ENCODE data around the gene ARRDC4.

ARRDC4 gene

DNA sequence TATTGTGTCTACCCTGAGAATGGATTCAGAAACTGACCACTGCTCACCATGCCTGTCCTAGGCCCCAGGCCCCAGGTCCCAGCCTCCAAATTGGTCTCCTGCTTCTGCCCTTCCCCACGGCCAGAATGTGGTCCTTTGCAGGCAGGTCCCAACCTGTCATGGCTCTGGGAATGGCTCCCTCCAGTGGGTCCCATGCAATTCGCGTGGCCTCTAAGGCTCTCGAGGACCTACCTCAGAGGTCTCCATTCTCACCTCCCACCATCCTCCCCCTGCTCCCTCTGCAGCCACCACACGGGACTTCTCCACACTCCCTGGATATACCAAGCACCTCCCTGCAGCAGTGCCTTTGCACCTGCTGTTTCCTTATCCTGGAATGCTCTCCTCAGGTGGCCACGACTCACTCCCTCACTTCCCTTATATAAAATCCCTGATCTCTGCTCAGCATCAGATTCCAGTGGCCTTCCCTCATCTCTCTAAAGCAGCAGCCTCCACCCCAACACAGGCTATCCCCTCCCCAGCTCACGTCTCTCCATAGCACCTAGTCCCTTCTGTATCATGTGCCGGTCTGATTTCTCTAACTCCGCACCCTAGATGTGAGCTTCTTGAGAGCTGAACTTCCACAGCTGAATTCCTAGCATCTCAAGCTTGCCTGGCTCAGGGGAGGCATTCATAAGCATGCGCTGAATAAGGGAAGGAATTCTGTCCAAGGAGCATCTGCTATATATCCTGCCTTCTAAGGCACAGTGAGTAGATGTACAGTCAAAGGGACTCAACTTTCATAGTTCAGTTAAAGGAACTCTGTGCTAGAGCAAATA is 56.9 kb downstream of the ARRDC4 start:
- Histone ChIP-seq H3K36me3 (ENCODE audit: control insufficient read depth in 1 of 2, insufficient read depth in 2 of 2, low read length in 2 of 2) (no peaks in the 10 kb centered on the region), H3K4me1 (ENCODE audit: control insufficient read depth in 1 of 2, insufficient read depth in 2 of 2, low read length in 2 of 2) (no peaks in the 10 kb centered on the region), H3K27ac (ENCODE audit: low read length) (peak overlapping the region; percentile 90), H3K9me3 (ENCODE audit: control insufficient read depth in 1 of 2, low read length in 2 of 2) (no peaks in the 10 kb centered on the region), H3K27me3 (ENCODE audit: low read depth, low read length) (no peaks in the 10 kb centered on the region), H3K4me3 (ENCODE audit: low read depth in 1 of 2, low read length in 2 of 2) (peak overlapping the region; percentile 38 to 46)

DNA sequence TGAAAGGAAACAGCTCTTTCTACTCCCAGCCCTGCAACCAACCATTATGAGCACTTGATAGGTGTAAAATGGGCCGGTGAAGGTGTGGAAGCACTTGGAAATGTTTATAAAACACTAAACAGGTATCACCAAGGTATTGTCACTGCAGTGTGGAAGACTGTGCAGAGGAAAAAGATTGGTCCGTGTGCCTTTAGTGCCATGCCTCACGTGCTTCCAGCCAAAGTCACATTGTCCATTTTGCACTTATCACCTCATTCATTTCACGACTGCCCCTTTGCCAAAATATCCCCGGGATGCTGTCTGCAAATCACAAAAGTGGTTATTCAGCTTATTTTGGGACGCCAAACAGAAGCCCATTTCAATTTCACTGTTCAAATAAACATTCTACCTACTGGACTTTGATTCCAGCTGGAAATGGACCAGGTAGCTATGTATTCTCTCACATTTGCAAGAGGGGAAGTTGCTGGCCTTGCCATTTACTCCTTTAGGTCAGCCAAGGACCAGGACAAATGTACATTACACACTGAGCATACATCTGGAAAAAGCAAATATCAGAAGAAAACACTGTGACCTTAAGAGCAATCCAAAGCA is 58.4 kb downstream of the ARRDC4 start:
- Histone ChIP-seq H3K27me3 (ENCODE audit: low read depth, low read length) (no peaks in the 10 kb centered on the region), H3K36me3 (ENCODE audit: control insufficient read depth in 1 of 2, insufficient read depth in 2 of 2, low read length in 2 of 2) (no peaks in the 10 kb centered on the region), H3K4me1 (ENCODE audit: control insufficient read depth in 1 of 2, insufficient read depth in 2 of 2, low read length in 2 of 2) (no peaks in the 10 kb centered on the region), H3K9me3 (ENCODE audit: control insufficient read depth in 1 of 2, low read length in 2 of 2) (no peaks in the 10 kb centered on the region), H3K27ac (ENCODE audit: low read length) (peak overlapping the region; percentile 90), H3K4me3 (ENCODE audit: low read depth in 1 of 2, low read length in 2 of 2) (no peak overlapping the region)

All from muscle layer of duodenum (tissue), 2 donors.